Dendritic cell treated with granulocyte-macrophage colony-stimulating factor and Interleukin-4, amounts not matched to agents 40 ng/mL and 50 ng/mL, for 4 days (primary cell): ENCODE results near the gene MCCD1.
A peak's percentile ranks its signal among the peaks of the same experiment; 100 is the strongest.

Source experiments
- H3K27ac Mint-ChIP-seq: one replicate; pipeline ENCODE4 v1.8.0; 2022; ENCODE audit warnings: mild to moderate bottlenecking, mixed read lengths
- H3K27me3 Mint-ChIP-seq: one replicate; pipeline ENCODE4 v1.8.0; 2022; ENCODE audit warnings: mild to moderate bottlenecking, mixed read lengths
- H3K36me3 Mint-ChIP-seq: one replicate; pipeline ENCODE4 v1.8.0; 2022; ENCODE audit warnings: low read depth, mixed read lengths
- H3K4me1 Mint-ChIP-seq: one replicate; pipeline ENCODE4 v1.8.0; 2022; ENCODE audit warnings: low read depth, mixed read lengths
- H3K4me3 Mint-ChIP-seq: one replicate; pipeline ENCODE4 v1.8.0; 2022; ENCODE audit warnings: mild to moderate bottlenecking, moderate library complexity, mixed read lengths
- H3K9me3 Mint-ChIP-seq: one replicate; pipeline ENCODE4 v1.8.0; 2022; ENCODE audit warnings: mixed read lengths
- intact Hi-C: fragments of 100-400 bp; cut with micrococcal nuclease; formaldehyde crosslinking; loops from one replicate; pipeline ENCODE4 v1.15.0; 2022

The MCCD1 gene

DNA sequence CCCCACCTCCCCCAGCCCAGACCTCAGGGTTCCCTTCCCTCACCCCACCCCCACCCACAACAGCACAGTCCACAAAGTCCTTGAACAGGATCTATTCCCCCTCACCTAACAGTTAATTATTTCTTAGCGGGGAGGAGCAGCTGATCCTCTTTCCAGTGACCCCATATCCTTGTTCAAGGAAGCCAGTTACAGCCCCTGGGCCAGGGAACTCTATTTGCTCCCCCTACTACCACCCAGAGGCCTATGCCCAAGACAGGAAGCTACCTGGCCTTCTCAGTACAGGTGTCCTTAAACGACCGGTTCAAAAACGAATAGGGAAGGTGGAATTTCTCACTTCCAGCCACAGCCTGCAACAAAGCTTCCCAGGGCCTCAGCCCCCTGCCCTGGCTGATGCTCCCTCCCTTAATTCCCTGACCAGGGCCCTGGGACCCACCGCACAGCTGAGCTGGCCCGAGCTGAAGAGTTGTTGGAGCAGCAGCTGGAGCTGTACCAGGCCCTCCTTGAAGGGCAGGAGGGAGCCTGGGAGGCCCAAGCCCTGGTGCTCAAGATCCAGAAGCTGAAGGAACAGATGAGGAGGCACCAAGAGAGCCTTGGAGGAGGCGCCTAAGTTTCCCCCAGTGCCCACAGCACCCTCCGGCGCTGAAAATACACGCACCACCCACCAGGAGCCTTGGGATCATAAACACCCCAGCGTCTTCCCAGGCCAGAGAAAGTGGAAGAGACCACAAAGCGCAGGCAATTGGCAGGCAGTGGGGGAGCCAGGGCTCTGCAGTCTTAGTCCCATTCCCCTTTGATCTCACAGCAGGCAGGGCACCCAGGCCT is 778 bp downstream of the MCCD1 start:
- H3K9me3 Mint-ChIP-seq = no peaks in the 10 kb centered on the region
- H3K27me3 Mint-ChIP-seq = no peaks in the 10 kb centered on the region
- H3K36me3 Mint-ChIP-seq = peaks cover 62% of the 10 kb centered on the region
- H3K27ac Mint-ChIP-seq = no peak overlapping the region
- intact Hi-C loops = no loop called here
- H3K4me3 Mint-ChIP-seq = no peak overlapping the region
- H3K4me1 Mint-ChIP-seq = peaks cover 18% of the 10 kb centered on the region

DNA sequence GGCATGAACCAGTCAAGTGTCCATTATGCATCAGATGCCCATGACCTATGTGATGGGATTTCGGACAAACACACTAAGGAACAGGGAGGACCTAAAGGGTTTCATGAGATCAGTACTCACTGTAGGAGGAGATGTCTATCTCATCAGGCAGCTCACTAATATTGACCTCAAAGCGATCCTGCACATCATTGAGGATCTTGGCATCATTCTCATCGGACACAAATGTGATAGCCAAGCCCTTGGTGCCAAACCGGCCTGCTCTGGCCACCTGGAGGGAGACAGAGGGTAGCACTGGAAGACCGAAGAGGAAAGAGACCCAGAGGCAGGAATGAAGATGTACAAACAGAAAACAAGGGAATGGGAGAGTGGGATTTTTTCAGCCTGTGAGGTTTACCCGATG is 1.9 kb downstream of the MCCD1 start:
- Mint-ChIP-seq H3K4me1 (peaks cover 18% of the 10 kb centered on the region), H3K9me3 (no peaks in the 10 kb centered on the region), H3K27ac (no peak overlapping the region), H3K36me3 (peaks cover 73% of the 10 kb centered on the region), H3K4me3 (no peak overlapping the region), H3K27me3 (no peaks in the 10 kb centered on the region)
- intact Hi-C loops = no loop called here

GRCh38 chr6:31531162-31531561 is 2.4 kb downstream of the MCCD1 start:
- Mint-ChIP-seq H3K27ac (no peak overlapping the region), H3K9me3 (no peaks in the 10 kb centered on the region), H3K36me3 (peaks cover 78% of the 10 kb centered on the region), H3K27me3 (no peaks in the 10 kb centered on the region), H3K4me1 (peaks cover 14% of the 10 kb centered on the region), H3K4me3 (no peak overlapping the region)
- intact Hi-C loops = no loop called here

DNA sequence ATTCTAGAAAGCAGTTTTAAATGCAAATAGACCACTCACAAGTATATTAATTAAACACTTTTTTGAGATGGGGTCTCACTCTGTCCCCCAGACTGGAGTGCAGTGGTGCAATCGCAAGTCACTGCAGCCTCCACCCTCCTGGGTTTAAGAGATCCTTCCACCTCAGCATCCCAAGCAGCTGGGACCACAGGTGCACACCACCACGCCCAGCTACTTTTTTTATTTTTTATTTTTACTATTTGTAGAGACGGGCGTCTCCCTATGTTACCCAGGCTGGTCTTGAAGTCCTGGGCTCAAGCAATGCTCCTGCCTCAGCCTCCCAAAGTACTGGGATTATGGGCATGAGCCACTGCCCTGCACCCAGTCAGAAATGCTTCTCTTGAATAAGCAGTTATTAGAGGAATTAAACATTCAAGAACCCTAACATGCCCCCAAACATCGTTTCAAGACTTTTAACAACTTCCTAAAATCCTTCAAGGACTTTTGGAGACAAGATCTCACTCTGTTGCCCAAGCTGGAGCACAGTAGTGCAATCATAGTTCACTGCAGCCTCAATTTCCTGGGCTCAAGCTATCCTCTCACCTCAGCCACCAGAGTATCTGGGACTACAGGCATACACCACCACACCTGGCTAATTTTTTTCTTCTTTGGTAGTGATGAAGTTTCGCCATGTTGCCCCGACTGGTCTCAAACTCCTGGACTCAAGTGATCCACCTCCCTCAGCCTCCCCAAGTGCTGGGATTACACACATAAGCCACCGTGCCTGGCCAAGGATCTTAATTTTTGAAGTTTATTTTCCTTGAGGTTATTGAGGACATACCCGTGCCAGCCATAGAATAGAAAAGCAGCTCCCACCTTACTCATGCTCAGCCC is 3.2 kb downstream of the MCCD1 start:
- intact Hi-C loops = no loop called here
- no peaks in the 10 kb centered on the region for H3K9me3 Mint-ChIP-seq
- no peaks in the 10 kb centered on the region for H3K27me3 Mint-ChIP-seq
- peaks cover 87% of the 10 kb centered on the region for H3K36me3 Mint-ChIP-seq
- H3K4me3 Mint-ChIP-seq = no peak overlapping the region
- H3K27ac Mint-ChIP-seq = no peak overlapping the region
- peaks cover 12% of the 10 kb centered on the region for H3K4me1 Mint-ChIP-seq

GRCh38 chr6:31532644-31533454 is 4.1 kb downstream of the MCCD1 start:
- H3K27me3 Mint-ChIP-seq = no peaks in the 10 kb centered on the region
- intact Hi-C loops = no loop called here
- no peak overlapping the region for H3K27ac Mint-ChIP-seq
- peaks cover 94% of the 10 kb centered on the region for H3K36me3 Mint-ChIP-seq
- no peak overlapping the region for H3K4me3 Mint-ChIP-seq
- H3K4me1 Mint-ChIP-seq = peaks cover 12% of the 10 kb centered on the region
- no peaks in the 10 kb centered on the region for H3K9me3 Mint-ChIP-seq

DNA sequence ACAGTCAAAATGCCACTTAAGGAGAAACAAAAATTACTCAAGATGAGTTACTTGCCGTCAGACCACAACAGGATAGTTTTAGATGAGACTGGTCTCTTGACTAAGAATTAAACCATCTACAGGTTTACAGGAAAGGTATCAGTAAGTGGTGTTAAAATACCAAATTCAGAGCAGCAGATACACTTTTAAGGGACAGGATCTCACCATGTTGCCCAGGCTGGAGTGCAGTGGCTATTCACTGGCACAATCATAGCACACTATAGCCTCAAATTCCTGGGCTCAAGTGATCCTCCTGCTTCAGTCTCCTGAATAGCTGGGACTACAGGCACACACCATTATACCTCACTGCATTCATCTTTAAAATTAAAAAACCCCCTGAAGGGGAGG is 4.7 kb downstream of the MCCD1 start:
- H3K27ac Mint-ChIP-seq = no peak overlapping the region
- peaks cover 99% of the 10 kb centered on the region for H3K36me3 Mint-ChIP-seq

DNA sequence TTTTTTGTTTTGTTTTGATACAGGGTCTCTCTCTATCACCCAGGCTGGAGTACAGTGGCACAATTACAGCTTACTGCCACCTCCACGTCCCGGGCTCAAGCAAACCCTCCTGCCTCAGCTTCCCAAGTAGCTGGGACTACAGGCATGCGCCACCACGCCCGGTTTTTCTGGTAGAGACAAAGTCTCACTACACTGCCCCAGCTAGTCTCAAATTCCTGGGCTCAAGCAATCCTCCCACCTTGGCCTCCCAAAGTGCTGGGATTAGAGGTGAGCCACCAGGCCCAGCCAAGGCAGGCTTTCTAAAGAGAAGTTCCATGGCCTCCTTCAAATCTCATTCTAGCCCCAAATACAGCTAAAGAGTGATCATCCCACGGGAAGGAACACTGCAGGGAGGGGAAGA is 5.2 kb downstream of the MCCD1 start:
- no peak overlapping the region for H3K27ac Mint-ChIP-seq
- no peak overlapping the region for H3K4me3 Mint-ChIP-seq
- peaks cover 99% of the 10 kb centered on the region for H3K36me3 Mint-ChIP-seq
- peaks cover 21% of the 10 kb centered on the region for H3K4me1 Mint-ChIP-seq
- H3K27me3 Mint-ChIP-seq = no peaks in the 10 kb centered on the region
- no peaks in the 10 kb centered on the region for H3K9me3 Mint-ChIP-seq
- intact Hi-C loops = no loop called here

More for the DNA sequence above, 4.7 kb downstream of the MCCD1 start:
- no peaks in the 10 kb centered on the region for H3K27me3 Mint-ChIP-seq
- intact Hi-C loops = no loop called here
- no peak overlapping the region for H3K4me3 Mint-ChIP-seq
- H3K4me1 Mint-ChIP-seq = peaks cover 16% of the 10 kb centered on the region
- H3K9me3 Mint-ChIP-seq = no peaks in the 10 kb centered on the region

- H3K4me1 Mint-ChIP-seq = peaks cover 27% of the 10 kb centered on the region
- no peak overlapping the region for H3K27ac Mint-ChIP-seq
- H3K27me3 Mint-ChIP-seq = no peaks in the 10 kb centered on the region
- H3K36me3 Mint-ChIP-seq = peaks cover 99% of the 10 kb centered on the region
- H3K4me3 Mint-ChIP-seq = no peak overlapping the region
- intact Hi-C loops = no loop called here
- no peaks in the 10 kb centered on the region for H3K9me3 Mint-ChIP-seq
Observed at GRCh38 chr6:31534521-31535040, 5.8 kb downstream of the MCCD1 start.

DNA sequence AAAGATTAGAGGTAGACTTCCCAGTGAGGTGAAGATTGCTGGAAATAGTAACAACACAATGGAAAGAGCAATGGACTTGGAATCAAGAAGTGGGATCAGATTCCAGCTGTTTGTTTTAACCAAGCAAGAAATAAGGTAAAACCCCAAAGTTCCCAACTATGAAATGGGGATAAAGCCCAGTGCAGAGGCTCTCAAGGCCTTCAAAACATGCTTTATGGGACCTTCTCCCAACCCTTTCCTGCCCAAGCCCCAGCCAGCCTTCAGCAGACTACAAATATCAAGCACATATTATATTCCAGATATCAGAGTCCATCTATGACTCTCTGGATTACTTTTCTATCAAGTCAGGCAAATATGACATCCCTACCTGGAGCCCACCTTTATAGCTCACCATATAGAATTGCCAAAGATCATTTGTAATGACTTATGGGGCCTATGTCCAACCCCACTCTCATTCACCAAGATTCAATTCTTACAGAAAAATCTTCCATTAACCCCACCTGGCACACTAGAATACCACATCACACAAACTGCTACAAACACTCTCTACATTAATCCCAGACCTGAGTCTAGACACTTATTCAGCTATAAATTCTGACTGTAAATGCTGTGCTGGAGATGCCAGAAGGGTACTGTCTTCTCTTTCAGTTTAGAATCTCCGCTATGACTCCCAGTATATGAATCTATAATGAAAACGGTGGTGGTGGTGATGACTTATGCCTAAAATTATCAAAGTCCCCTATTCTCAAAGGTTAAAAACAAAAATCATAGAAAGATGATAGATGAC is 7.0 kb downstream of the MCCD1 start:
- no peak overlapping the region for H3K4me3 Mint-ChIP-seq
- intact Hi-C loops = no loop called here
- peaks cover 99% of the 10 kb centered on the region for H3K36me3 Mint-ChIP-seq
- H3K27me3 Mint-ChIP-seq = no peaks in the 10 kb centered on the region
- H3K4me1 Mint-ChIP-seq = peaks cover 32% of the 10 kb centered on the region
- H3K9me3 Mint-ChIP-seq = no peaks in the 10 kb centered on the region
- no peak overlapping the region for H3K27ac Mint-ChIP-seq

GRCh38 chr6:31538805-31539400 is 10.1 kb downstream of the MCCD1 start:
- intact Hi-C loops = no loop called here
- H3K9me3 Mint-ChIP-seq = no peaks in the 10 kb centered on the region
- H3K27me3 Mint-ChIP-seq = no peaks in the 10 kb centered on the region
- H3K27ac Mint-ChIP-seq = peak overlapping the region; percentile 3
- H3K4me1 Mint-ChIP-seq = peaks cover 28% of the 10 kb centered on the region
- H3K4me3 Mint-ChIP-seq = peak overlapping the region; percentile 37
- H3K36me3 Mint-ChIP-seq = peaks cover 79% of the 10 kb centered on the region

GRCh38 chr6:31540640-31541039 is 11.9 kb downstream of the MCCD1 start:
- no peaks in the 10 kb centered on the region for H3K9me3 Mint-ChIP-seq
- peak overlapping the region; percentile 91 for H3K27ac Mint-ChIP-seq
- H3K4me1 Mint-ChIP-seq = peaks cover 28% of the 10 kb centered on the region
- peaks cover 62% of the 10 kb centered on the region for H3K36me3 Mint-ChIP-seq
- intact Hi-C loops = loop anchor here (5.0 kb wide), 1 partner anchor 127 kb away; the partner anchor contains the start of genes CSNK2B and LY6G5B
- H3K27me3 Mint-ChIP-seq = no peaks in the 10 kb centered on the region
- peak overlapping the region; percentile 86 for H3K4me3 Mint-ChIP-seq

DNA sequence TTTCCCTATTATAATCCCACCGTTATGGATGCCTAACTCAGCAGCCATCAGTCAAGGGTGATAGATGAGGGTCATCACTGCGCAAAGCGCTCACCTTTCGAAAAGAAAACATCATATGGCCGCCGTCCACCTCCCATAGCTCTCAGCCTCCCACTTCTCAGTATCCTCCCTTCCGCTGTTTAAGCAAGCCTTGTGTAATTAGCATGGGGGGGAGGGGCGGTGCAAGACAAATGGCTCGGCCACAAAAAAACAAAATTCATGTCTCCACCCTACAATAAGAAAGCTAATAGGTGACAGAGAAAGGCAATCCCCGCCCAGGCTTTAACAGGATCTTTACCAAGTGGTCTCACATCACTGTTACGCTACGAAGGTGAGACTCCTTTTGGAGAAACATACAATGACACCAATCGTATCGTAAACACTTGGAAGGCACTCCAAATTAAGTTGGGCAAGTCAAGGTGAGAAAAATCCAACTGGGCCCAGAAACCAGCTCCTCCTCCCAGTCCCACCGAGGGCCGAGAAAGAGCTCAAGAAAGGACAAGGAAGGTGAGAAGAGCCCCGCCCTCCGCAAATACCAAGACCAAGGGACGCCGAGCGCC is 12.4 kb downstream of the MCCD1 start:
- Mint-ChIP-seq H3K9me3 (no peaks in the 10 kb centered on the region), H3K4me1 (peaks cover 32% of the 10 kb centered on the region), H3K27me3 (no peaks in the 10 kb centered on the region), H3K27ac (peak overlapping the region; percentile 91), H3K4me3 (peak overlapping the region; percentile 86), H3K36me3 (peaks cover 57% of the 10 kb centered on the region)
- intact Hi-C loops = loop anchor here (5.0 kb wide), 1 partner anchor 126 kb away; the partner anchor contains the start of genes CSNK2B and LY6G5B
